Hematopoietic multipotent progenitor cell (in vitro differentiated cells): ENCODE measurements around the gene IGSF6. TPM values are rescaled to one million over a fixed set of nuclear protein-coding genes. Genes with fewer than 3 reads are reported as not detected.
"Not testable (repeated sequence)": the region's sequence is repeated elsewhere in the genome, so short reads cannot be mapped to it uniquely, and the experiment has no call there.

Source experiments
- DNase-seq, 3 donors: peaks; one replicate each; pipeline ENCODE4 v3.0.0-alpha.2; 2011 to 2015; ENCODE audit warnings: low read depth in 2 of 3, low spot score in 2 of 3
- total RNA-seq: library from RNA; depleted of rRNA; stranded (reverse); fragments of >200 nt; gene quantifications from one replicate; pipeline ENCODE4 v1.2.3, GENCODE V29; 2012

IGSF6 gene, protein sequence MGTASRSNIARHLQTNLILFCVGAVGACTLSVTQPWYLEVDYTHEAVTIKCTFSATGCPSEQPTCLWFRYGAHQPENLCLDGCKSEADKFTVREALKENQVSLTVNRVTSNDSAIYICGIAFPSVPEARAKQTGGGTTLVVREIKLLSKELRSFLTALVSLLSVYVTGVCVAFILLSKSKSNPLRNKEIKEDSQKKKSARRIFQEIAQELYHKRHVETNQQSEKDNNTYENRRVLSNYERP
- total RNA-seq: 0.54 TPM

DNA sequence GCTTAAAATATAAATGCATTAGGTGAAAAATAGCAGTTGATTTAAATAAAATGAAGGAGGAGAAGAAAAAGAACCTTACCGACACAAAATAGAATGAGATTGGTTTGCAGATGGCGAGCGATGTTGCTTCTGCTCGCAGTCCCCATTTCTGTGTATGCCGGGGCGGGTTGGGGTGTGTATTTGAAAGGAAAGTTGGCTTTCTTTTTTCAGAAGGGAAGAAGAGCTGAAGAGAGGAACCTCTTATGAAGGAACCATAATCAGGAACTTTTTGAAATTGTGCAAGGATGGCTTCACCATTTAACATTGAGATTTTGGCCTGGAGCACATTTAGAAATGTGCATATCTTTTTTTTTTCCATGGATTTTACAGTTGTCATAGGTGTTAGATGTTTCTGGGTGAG lies at the start of gene IGSF6:
Gene IGSF6 (minus strand): TSS at position 156 of the 400 bp plus-strand sequence. CDS start 10 bp downstream, at position 146.
- DNase-seq: no peak

DNA sequence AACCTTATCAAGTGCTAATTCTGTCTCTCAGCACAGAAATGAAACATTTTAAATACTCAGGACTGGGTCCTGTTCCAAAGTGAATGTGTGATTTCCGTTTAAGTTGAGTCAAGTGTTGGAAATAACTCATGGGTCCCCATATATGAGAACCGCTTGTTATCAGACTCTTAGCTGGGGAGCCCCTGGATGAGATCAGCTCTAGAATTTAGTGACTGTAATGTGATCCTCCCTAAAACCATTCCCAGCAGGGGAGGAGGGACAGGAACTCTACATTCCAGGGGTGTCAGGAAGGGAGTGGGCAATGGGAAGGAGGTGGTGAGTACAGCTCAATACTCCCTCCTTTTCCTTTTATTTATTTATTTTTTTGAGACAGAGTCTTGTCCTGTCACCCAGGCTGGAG lies 48.9 kb upstream of the IGSF6 start:
- no peak for DNase-seq

DNA sequence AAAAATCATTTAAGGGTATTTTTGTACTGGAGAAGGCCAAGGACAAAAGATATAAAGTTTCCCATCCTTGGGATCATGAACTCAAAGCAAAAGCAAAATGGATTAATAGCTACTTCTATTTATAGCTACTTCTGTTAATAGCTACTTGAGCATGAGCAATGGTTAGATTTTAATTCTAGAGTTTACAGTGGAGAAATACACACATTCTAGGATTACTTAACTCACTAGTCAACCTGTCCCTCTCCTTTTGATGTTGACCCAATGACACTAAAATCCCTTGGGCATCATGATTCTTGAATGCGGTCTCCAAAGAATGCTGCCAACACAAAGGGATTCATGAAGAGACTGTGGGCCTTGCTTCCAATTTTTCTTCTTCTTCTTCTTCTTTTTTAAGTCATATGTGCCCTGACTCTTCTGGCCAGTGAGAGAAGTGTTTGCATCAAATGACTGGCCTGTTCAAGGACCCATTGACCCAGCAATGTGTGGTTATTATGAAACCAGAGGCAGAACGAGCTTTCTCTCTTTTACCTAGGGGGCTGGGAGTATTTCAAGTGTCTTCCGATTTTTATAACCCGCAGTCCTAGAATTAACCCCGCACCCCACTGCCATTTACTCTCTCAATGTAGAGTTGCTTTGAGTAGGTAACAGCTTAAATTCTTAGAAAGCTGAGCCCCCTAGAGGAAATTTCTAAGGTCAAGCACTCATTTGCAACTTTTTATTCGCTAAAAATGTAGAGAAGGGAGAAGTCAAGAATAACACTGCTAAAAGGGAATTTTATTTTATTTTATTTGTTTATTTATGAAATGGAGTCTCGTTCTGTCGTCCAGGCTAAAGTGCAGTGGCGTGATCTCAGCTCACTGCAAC lies 46.0 kb upstream of the IGSF6 start:
- no peak for DNase-seq

DNA sequence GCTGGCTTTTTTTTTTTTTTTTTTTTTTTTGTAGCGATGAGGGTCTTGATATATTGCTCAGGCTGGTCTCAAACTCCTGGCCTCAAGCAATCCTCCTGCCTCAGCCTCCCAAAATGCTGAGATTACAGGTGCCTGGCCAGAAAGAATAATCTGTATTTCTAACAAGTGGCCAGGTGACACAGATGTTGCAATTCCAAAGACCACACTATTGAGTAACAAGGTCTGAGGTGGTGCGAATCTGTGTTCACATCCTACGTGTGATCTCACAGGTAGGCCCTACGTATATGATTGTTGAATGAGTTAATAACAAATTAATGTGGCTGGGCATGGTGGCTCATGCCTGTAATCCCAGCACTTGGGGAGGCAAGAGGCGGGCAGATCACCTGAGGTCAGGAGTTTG lies 44.6 kb upstream of the IGSF6 start:
- DNase-seq: no peak

DNA sequence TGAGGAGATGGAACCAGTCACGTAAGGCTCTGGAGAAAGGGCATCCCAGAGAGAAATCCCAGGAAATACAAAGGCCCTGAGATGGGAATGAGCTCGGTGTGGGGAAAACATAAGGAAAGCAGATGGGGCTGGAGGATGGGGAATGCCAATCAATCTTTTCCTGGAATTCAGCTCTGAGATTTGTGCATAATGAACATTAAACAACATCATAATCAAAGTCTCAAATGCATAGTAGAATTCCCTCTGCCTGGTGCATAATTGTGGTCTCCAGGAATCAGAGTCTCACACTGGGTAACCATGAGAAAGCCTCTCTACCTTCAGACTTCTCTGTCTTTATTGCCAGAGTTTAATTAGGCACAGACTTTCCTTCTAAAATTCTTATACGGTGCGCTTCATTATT lies 42.2 kb upstream of the IGSF6 start:
- DNase-seq: no peak

DNA sequence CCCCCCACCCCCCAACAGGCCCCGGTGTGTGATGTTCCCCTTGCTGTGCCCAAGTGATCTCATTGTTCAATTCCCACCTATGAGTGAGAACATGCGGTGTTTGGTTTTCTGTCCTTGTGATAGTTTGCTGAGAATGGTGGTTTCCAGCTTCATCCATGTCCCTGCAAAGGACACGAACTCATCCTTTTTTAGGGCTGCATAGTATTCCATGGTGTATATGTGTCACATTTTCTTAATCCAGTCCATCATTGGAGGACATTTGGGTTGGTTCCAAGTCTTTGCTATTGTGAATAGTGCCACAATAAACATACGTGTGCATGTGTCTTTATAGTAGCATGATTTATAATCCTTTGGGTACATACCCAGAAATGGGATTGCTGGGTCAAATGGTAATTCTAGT lies 38.6 kb upstream of the IGSF6 start:
- DNase-seq: not testable (repeated sequence)

DNA sequence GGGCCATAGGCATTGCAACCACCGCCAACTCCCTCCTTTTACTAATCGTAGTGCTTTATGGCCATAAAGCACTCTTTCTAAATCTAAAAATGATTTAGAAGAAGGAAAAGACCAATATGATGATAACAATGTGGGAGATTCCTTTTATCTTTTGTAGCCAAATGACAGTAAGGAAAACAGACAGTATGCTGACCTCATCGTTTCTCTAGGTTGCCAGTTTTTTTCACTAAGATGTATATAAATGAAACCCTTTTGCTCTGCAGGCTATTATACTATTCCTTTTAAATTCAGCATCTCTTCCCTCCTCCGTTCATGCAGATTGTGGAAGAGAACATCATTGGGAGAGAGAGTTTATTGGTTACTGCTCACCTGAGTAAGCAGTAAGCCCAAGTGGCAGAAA lies 36.7 kb upstream of the IGSF6 start:
- no peak for DNase-seq

DNA sequence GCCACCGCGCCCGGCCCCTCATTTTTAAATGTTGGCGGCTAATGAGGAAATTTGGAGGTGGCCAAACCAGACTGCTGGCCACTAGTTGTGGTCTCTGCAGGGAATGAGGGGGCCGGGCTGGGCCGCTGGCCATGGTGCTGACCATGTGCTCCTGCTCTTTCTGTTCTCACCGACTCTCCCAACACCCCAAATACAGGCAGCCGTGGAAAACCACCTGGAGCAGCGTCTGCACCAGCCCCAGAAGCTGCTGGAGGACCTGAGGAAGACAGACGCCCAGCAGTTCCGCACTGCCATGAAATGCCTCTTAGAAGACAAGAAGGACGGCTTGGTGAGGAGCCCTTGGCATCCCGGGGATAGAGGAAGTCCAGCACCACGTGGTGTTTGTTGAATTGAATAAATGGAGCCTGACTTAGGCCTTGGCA lies 32.6 kb upstream of the IGSF6 start:
- no peak for DNase-seq

DNA sequence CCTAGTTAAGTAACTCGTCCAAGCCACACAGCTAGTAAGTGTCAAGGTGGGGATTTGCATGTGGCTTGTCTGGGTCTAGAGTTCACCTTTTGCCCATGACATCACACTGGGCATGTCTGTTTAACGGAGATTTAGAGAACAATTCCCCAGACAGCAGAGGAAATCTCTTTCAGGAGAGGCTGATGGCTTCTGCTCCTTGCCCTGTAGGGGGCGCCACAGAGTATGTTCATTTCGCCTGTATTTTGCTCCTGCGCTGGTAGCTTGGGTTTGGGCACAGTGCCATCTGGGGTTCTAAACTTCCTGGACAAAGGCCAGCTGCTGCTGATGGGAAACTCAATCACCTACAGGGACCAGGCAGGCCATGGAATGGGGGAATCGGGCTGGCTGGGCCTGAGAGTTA lies 31.8 kb upstream of the IGSF6 start:
- DNase-seq: peak in 2 of 3 donors; percentile 22 to 41

DNA sequence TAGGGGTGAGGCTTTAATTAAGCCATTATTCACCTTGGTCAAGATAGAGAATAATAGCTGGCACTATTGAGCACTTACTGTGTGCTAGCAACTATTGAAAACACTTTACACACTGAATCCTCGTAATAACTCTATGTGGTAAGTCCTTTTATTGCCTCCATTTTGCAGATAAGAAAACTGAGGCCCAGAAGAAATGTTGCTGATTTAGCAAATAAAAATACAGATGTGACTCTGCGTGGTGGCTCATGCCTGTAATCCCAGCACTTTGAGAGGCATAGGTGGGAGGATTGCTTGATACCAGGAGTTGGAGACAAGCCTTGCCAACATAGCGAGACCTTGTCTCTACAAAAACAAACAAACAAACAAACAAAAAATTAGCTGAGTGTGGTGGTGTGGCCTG lies 30.8 kb upstream of the IGSF6 start:
- no peak for DNase-seq

DNA sequence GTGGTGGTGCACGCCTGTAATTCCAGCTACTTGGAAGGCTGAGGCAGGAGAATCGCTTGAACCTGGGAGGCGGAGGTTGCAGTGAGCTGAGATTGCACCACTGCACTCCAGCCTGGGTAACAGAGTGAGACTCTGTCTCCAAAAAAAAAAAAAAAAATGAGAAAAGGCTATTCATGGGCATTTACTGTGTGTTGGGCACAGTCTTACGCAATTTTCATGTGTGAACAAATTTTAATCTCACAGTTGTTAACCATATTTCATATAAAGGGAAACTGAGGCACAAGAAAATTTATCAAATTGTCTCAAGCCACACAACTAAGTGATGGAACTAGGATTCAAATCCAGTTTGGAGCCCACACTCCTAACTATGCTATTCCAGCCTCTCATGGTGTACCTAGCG lies 28.3 kb upstream of the IGSF6 start:
- not testable (repeated sequence) for DNase-seq

DNA sequence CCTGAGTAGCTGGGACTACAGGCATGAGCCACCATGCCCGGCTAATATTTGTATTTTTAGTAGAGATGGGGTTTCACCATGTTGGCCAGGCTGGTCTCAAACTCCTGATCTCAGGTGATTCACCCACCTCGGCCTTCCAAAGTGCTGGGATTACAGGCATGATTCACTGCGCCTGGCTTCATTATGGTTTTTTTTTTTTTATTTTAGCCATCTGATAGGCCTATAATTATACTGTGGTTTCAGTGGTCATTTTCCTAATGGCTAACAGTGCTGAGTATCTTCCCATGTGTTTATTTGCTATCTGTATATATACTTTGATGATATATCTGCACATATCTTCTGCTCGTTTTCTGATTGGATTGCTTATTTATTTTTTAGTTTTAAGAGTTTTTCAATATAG lies 22.0 kb upstream of the IGSF6 start:
- not testable (repeated sequence) for DNase-seq

DNA sequence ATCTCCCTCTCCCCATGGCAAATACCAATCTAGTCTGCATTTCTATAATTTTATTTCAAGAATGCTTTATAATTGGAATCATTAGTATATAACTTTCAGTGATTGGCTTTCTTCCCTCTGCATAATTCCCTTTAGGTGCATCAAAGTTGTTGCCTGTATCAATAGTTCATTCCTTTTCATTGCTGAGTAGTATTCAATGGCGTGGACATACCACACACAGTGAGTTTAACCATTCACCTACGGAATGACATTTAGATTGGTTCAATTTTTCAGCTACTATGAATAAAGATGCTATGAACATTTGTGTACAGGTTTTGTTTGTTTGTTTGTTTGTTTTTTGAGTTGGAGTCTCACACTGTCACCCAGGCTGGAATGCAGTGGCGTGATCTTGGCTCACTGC lies 21.1 kb upstream of the IGSF6 start:
- DNase-seq: no peak

DNA sequence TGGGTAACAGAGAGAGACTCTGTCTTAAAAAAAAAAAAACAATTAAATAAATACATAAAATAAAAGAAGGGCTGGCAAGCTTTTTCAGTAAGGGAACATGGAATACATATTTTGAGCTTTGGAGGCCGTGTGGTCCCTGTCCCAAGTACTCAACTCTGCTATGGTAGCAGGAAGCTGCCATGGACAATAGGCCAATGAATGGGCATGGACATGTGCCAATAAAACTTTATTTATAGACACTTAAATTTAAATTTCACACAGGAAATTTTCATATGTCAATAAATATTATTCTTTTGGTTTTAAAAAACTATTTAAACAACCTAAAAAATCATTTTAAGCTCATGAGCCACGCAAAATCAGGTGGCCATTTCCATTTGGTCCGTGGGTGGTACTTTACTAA lies 15.2 kb upstream of the IGSF6 start:
- no peak for DNase-seq

DNA sequence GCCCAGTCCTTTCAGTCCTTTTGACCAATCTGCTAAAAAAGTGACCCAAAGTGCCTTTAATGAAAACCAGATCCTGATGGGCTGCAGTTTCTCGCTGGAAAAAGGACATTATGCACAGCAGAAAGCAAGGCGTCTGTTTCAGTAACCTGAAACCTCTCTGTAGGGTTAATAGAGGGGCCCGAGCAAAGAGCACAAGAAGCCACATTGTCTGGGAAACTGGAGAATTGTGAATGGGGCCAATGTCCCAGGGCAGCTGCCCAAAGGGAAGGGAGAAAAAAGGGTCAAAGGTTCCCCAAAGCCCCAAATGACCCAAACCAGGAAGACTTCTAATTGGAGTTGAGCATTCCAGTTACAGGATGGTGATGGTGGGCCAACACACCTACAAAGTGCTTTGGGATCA lies 14.4 kb upstream of the IGSF6 start:
- no peak for DNase-seq

DNA sequence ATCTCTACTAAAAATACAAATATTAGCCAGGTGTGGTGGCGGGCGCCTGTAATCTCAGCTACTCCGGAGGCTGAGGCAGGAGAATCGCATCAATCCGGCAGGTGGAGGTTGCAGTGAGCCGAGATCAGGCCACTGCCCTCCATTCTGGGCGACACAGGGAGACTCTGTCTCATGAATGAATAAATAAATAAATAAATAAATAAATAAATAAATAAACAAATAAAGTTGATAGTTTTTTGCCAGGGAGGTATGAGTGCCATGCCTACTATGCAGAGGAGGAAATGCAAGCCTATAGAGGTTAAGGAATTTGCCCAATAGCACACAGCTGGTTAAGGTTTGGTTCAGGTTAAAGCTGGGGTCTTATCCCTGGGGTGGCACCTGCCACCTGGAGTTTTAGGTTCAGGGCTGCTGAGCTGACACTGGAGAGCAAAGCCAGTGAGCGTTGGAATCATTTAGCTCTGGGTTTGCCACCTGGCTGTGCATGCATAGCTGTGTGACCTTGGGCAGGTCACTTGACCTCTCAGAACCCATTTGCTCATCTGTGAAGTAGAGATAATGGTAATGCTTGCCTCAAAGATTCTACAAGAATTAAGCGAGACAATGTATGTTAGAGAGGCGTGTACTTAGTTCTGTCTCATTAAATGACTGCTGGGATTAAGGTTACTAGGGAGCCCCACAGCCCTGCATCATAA lies 12.5 kb upstream of the IGSF6 start:
- DNase-seq: no peak

DNA sequence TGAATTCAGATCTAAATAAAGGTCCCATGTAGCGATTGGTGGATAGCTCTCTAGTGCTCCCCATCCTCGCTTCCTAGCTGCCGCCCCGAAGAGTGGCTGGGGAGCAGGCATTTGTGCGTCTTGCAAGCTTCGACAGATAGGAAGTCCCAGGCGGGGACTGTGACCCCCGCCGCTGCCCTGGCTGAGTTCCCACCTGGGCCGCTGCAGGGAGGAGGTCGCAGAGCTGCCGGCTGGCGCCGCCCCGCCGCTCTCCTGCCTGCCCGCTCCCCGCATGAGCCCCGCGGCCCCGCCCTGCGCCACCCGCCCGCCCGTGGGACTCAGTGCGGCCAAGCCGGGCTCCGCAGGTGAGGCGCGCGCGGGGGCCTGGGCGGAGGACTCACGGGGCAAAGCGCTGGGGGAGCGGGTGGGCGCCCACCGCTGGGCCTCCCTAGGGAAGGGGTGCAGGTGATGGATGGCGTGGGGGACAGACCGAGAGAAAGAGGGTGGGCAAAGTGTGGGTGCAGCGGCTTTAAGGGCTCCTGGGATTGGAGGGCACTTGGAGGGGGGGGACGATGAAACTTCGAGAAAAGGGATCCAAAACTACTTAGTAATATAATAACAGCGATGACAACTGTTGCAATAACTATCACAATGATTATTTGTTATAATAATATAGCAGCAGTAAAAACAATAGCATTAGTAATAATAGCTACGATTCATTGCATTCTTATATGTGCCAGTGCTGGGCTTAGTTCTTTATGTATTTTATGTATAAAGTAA lies 11.7 kb upstream of the IGSF6 start, which contains the start of gene OTOA:
Gene OTOA (plus strand): TSS at position 80 of the 759 bp plus-strand sequence. CDS start 14,547 bp downstream, outside the sequence.
- DNase-seq: peak in 2 of 3 donors; percentile 36 to 52

DNA sequence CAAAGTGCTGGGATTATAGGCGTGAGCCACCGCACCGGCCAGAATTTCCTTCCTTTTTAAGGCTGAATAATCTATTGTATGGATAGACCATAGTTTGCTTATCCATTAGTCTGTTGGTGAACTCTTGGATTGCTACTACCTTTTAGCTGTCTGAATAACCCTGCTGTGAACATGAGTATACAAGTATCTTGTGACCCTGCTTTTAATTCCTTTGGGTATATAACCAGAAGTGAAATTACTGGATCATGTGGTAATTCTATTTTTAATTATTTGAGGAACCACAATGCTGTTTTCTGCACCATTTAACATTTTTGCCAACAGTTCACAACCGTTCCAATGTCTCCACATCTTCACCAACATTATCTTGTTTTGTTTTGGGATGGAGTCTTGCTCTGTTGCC lies 6.7 kb upstream of the IGSF6 start:
- DNase-seq: no peak

DNA sequence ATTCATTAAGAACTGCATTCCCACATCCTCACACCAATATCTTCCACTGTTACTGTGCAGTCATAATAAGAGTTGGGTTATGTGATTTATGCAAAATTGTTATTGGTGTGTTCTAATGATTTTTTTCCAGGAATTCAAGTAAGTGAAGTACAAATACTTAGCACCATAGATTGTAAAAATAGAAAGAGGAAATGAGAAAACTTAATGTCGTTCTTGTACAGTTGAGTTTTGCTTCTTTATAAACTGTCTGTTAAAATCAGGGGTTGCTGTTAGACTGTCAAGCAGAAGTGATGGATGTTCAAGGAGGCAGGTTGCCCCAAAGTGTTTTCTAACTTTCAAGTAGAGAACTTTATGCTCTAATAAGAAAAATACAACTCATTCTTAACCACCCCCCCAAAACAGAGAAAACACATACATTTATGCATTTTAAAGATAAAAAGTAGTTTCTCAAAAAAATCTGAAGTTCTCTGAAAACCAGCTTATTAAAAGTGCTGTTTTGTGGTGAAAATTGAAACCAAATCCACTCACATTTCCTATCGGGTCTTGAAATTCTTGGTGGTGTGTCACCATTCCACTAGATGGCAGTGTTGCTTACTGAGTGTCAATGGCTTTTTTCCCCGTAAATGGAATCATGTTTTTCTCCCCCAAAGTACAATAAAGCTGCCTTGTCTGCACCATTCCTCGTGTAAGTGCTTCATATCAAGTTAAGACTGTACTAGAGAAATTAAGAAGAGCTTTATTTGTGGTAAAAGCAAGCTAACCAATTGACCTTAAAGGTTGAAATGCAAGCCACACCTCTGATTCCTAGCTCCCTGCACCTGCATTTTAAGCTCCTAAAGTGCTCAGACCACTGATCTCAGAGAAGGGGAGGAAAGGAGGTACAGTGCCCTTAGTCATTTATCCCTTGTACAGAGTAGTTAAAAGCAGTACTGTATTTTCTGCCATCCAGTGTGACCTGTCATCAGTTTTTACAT lies 4.7 kb upstream of the IGSF6 start:
- peak in 2 of 3 donors; percentile 57 to 77 for DNase-seq
